Mesothelial cell of epicardium (in vitro differentiated cells): ENCODE measurements around the gene RIC3. TPM values are rescaled to one million over a fixed set of nuclear protein-coding genes. Genes with fewer than 3 reads are reported as not detected.

Experiments
- DNase-seq, 2 experiments: peaks; one replicate each; pipeline ENCODE4 v3.0.0; 2021; ENCODE audit warnings: low spot score in 2 of 2; ENCODE audit not compliant: unreplicated experiment in 2 of 2
- H3K27ac Mint-ChIP-seq: 2 replicates; pipeline ENCODE4 v1.8.0; 2021; ENCODE audit warnings: mixed read lengths
- H3K27me3 Mint-ChIP-seq: 2 replicates; pipeline ENCODE4 v1.8.0; 2021; ENCODE audit warnings: low read depth, mixed read lengths
- H3K36me3 Mint-ChIP-seq: 2 replicates; pipeline ENCODE4 v1.8.0; 2021; ENCODE audit warnings: mixed read lengths
- H3K4me1 Mint-ChIP-seq: 2 replicates; pipeline ENCODE4 v1.8.0; 2021; ENCODE audit warnings: mixed read lengths
- H3K4me3 Mint-ChIP-seq: 2 replicates; pipeline ENCODE4 v1.8.0; 2021; ENCODE audit warnings: mild to moderate bottlenecking, moderate library complexity, mixed read lengths
- H3K9me3 Mint-ChIP-seq: 2 replicates; pipeline ENCODE4 v1.8.0; 2021; ENCODE audit warnings: mixed read lengths
- CTCF ChIP-seq: fragments of 200-600 bp; sonication (generic); IDR thresholded peaks from one replicate; pipeline ENCODE4 v1.5.0; 2021; ENCODE audit warnings: antibody characterized with exemption; ENCODE audit not compliant: unreplicated experiment
- total RNA-seq: library from RNA; stranded (reverse); gene quantifications from 3 replicates; pipeline ENCODE4 v1.2.1, GENCODE V29; 2021

Gene RIC3
- total RNA-seq, 1 donor from 2014 or later, result 1.9 TPM

- peak in 1 of 2 experiments; percentile 20 for DNase-seq
- H3K9me3 Mint-ChIP-seq, result no peaks in the 10 kb centered on the region
- no peak for TF ChIP-seq CTCF
- no peak overlapping the region for H3K4me3 Mint-ChIP-seq
- peaks cover 8% of the 10 kb centered on the region for H3K4me1 Mint-ChIP-seq
- H3K36me3 Mint-ChIP-seq, result peaks cover 17% of the 10 kb centered on the region
- H3K27ac Mint-ChIP-seq, result no peak overlapping the region
- no peaks in the 10 kb centered on the region for H3K27me3 Mint-ChIP-seq
These were observed 72.2 kb downstream of the RIC3 start for GRCh38 chr11:8096575-8096974.

GRCh38 chr11:8095806-8096522 is 72.9 kb downstream of the RIC3 start:
- H3K27ac Mint-ChIP-seq, result peak overlapping the region; percentile 80
- no peaks in the 10 kb centered on the region for H3K27me3 Mint-ChIP-seq
- DNase-seq, result peak in 1 of 2 experiments; percentile 13
- no peak for TF ChIP-seq CTCF
- H3K4me1 Mint-ChIP-seq, result peaks cover 8% of the 10 kb centered on the region
- no peak overlapping the region for H3K4me3 Mint-ChIP-seq
- peaks cover 17% of the 10 kb centered on the region for H3K36me3 Mint-ChIP-seq
- H3K9me3 Mint-ChIP-seq, result no peaks in the 10 kb centered on the region

GRCh38 chr11:8095371-8095770 is 73.5 kb downstream of the RIC3 start:
- Mint-ChIP-seq H3K27ac (peak overlapping the region; percentile 30), H3K4me3 (no peak overlapping the region), H3K4me1 (peaks cover 8% of the 10 kb centered on the region), H3K9me3 (no peaks in the 10 kb centered on the region), H3K27me3 (no peaks in the 10 kb centered on the region), H3K36me3 (peaks cover 17% of the 10 kb centered on the region)
- no peak for TF ChIP-seq CTCF
- peak in 1 of 2 experiments; percentile 30 for DNase-seq

GRCh38 chr11:8094656-8095055 is 74.2 kb downstream of the RIC3 start:
- Mint-ChIP-seq H3K4me3 (no peak overlapping the region), H3K27me3 (no peaks in the 10 kb centered on the region), H3K9me3 (no peaks in the 10 kb centered on the region), H3K4me1 (peaks cover 8% of the 10 kb centered on the region), H3K27ac (no peak overlapping the region), H3K36me3 (peaks cover 12% of the 10 kb centered on the region)
- no peak for TF ChIP-seq CTCF
- DNase-seq, result peak in 1 of 2 experiments; percentile 32

- TF ChIP-seq CTCF, result no peak
- Mint-ChIP-seq H3K27ac (no peak overlapping the region), H3K36me3 (peaks cover 8% of the 10 kb centered on the region), H3K4me3 (no peak overlapping the region), H3K27me3 (no peaks in the 10 kb centered on the region), H3K9me3 (no peaks in the 10 kb centered on the region), H3K4me1 (peaks cover 8% of the 10 kb centered on the region)
- peak in 1 of 2 experiments; percentile 25 for DNase-seq
These were observed 74.8 kb downstream of the RIC3 start for GRCh38 chr11:8093931-8094575.
